ENCODE measurements around the gene POLA2.
A peak's percentile ranks its signal among the peaks of the same experiment; 100 is the strongest.

POLA2 gene

DNA sequence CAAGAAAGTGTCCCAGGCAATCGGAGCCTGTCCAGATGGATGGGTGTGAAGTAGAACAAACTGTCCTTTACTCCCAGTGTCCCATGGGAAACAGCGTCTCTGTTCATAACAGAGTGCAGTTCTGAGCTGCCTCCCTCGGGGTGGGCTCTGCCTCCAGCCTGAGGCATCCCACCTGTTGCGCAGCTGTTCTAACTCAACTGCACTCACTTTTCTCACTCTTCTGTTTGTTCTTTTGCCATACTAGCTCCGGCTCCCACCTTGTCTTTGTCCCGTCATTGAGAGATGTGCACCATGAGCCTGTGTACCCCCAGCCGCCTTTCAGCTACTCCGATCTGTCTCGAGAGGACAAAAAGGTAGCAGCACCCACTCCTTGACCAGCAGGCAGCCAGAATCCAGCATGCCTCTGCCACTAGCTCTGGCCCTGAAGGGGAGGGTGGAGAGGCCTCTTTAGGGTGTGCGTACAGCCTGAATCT, 32.2 kb downstream of the POLA2 start:
- Histone ChIP-seq H3K9me3 (ENCODE audit: control insufficient read depth in 5 of 5, low read length in 5 of 5) (peaks cover 0 to 4% (median 0%) of the 10 kb centered on the region in 5 donors), H3K9ac (ENCODE audit: low read length in 5 of 5) (peak overlapping the region in 1 of 5 donors; percentile 35), H3K27ac (ENCODE audit: low read depth, low read length) (no peak overlapping the region), H3K36me3 (ENCODE audit: control insufficient read depth in 5 of 5, insufficient read depth in 5 of 5, low read length in 5 of 5) (peaks cover 0 to 37% (median 16%) of the 10 kb centered on the region in 5 donors), H3K27me3 (ENCODE audit: control insufficient read depth in 5 of 5, insufficient read depth in 4 of 5, low read length in 5 of 5) (peaks cover 0 to 5% (median 0%) of the 10 kb centered on the region in 5 donors), H3K4me3 (ENCODE audit: low read depth in 1 of 5, low read length in 5 of 5) (no peak overlapping the region), H3K4me1 (ENCODE audit: control insufficient read depth in 5 of 5, insufficient read depth in 5 of 5, low read length in 5 of 5) (peaks cover 35 to 81% (median 79%) of the 10 kb centered on the region in 5 donors)

GRCh38 chr11:65295001-65295400, 33.2 kb downstream of the POLA2 start:
- Histone ChIP-seq H3K9ac (ENCODE audit: low read length in 5 of 5) (no peak overlapping the region), H3K27ac (ENCODE audit: low read depth, low read length) (no peak overlapping the region), H3K9me3 (ENCODE audit: control insufficient read depth in 5 of 5, low read length in 5 of 5) (peaks cover 0 to 4% (median 0%) of the 10 kb centered on the region in 5 donors), H3K4me3 (ENCODE audit: low read depth in 1 of 5, low read length in 5 of 5) (no peak overlapping the region), H3K4me1 (ENCODE audit: control insufficient read depth in 5 of 5, insufficient read depth in 5 of 5, low read length in 5 of 5) (peaks cover 35 to 78% (median 77%) of the 10 kb centered on the region in 5 donors), H3K27me3 (ENCODE audit: control insufficient read depth in 5 of 5, insufficient read depth in 4 of 5, low read length in 5 of 5) (peaks cover 0 to 5% (median 0%) of the 10 kb centered on the region in 5 donors), H3K36me3 (ENCODE audit: control insufficient read depth in 5 of 5, insufficient read depth in 5 of 5, low read length in 5 of 5) (peaks cover 0 to 42% (median 16%) of the 10 kb centered on the region in 5 donors)

GRCh38 chr11:65295571-65296341, 34.0 kb downstream of the POLA2 start:
- peak overlapping the region; percentile 95 for H3K27ac ChIP-seq (ENCODE audit: low read depth, low read length)
- H3K36me3 ChIP-seq (ENCODE audit: control insufficient read depth in 5 of 5, insufficient read depth in 5 of 5, low read length in 5 of 5), result peaks cover 0 to 42% (median 16%) of the 10 kb centered on the region in 5 donors
- H3K9me3 ChIP-seq (ENCODE audit: control insufficient read depth in 5 of 5, low read length in 5 of 5), result peaks cover 0 to 1% (median 0%) of the 10 kb centered on the region in 5 donors
- H3K9ac ChIP-seq (ENCODE audit: low read length in 5 of 5), result no peak overlapping the region
- peaks cover 30 to 73% (median 71%) of the 10 kb centered on the region in 5 donors for H3K4me1 ChIP-seq (ENCODE audit: control insufficient read depth in 5 of 5, insufficient read depth in 5 of 5, low read length in 5 of 5)
- H3K4me3 ChIP-seq (ENCODE audit: low read depth in 1 of 5, low read length in 5 of 5), result no peak overlapping the region
- H3K27me3 ChIP-seq (ENCODE audit: control insufficient read depth in 5 of 5, insufficient read depth in 4 of 5, low read length in 5 of 5), result peaks cover 0 to 2% (median 0%) of the 10 kb centered on the region in 5 donors

DNA sequence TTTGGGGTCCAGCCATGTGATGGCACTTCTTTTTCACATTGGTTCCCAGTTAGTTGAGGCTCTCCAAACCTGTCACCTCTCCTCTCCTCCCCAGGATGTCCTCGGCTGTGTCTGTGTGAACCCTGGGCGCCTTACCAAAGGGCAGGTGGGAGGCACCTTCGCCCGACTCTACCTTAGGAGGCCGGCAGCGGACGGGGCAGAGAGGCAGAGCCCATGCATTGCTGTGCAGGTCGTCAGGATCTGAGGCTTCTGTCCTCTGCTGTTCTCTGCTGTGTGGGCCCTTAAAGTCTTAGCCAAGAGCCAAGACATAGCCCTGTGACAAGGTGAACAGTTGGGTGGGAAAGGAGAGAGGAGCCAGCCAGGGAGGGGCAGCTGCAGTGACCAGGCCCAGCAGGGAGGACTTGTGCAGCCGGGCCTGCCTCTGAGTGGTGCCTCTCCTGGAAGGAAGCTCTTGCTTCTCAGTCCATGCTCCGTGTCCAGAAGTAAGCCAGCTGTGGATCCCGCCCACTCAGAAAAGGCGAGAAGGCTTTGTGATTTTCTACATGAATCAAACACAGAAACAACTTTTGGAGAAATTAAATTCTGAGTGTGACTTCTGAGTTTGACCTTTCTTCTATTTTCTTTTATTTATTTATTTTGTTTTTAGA, 35.4 kb downstream of the POLA2 start:
- Histone ChIP-seq H3K27me3 (ENCODE audit: control insufficient read depth in 5 of 5, insufficient read depth in 4 of 5, low read length in 5 of 5) (no peaks in the 10 kb centered on the region), H3K9ac (ENCODE audit: low read length in 5 of 5) (peak overlapping the region in 1 of 5 donors; percentile 26), H3K9me3 (ENCODE audit: control insufficient read depth in 5 of 5, low read length in 5 of 5) (no peaks in the 10 kb centered on the region), H3K4me3 (ENCODE audit: low read depth in 1 of 5, low read length in 5 of 5) (no peak overlapping the region), H3K27ac (ENCODE audit: low read depth, low read length) (peak overlapping the region; percentile 95), H3K4me1 (ENCODE audit: control insufficient read depth in 5 of 5, insufficient read depth in 5 of 5, low read length in 5 of 5) (peaks cover 27 to 73% (median 71%) of the 10 kb centered on the region in 5 donors), H3K36me3 (ENCODE audit: control insufficient read depth in 5 of 5, insufficient read depth in 5 of 5, low read length in 5 of 5) (peaks cover 0 to 42% (median 16%) of the 10 kb centered on the region in 5 donors)

GRCh38 chr11:65298131-65298535, 36.4 kb downstream of the POLA2 start:
- no peaks in the 10 kb centered on the region for H3K27me3 ChIP-seq (ENCODE audit: control insufficient read depth in 5 of 5, insufficient read depth in 4 of 5, low read length in 5 of 5)
- peaks cover 0 to 42% (median 16%) of the 10 kb centered on the region in 5 donors for H3K36me3 ChIP-seq (ENCODE audit: control insufficient read depth in 5 of 5, insufficient read depth in 5 of 5, low read length in 5 of 5)
- peaks cover 23 to 69% (median 67%) of the 10 kb centered on the region in 5 donors for H3K4me1 ChIP-seq (ENCODE audit: control insufficient read depth in 5 of 5, insufficient read depth in 5 of 5, low read length in 5 of 5)
- H3K27ac ChIP-seq (ENCODE audit: low read depth, low read length), result peak overlapping the region; percentile 95
- peak overlapping the region in 1 of 5 donors; percentile 6 for H3K4me3 ChIP-seq (ENCODE audit: low read depth in 1 of 5, low read length in 5 of 5)
- H3K9ac ChIP-seq (ENCODE audit: low read length in 5 of 5), result peak overlapping the region in 3 of 5 donors; percentile 39 to 44 (median 42)
- H3K9me3 ChIP-seq (ENCODE audit: control insufficient read depth in 5 of 5, low read length in 5 of 5), result no peaks in the 10 kb centered on the region

DNA sequence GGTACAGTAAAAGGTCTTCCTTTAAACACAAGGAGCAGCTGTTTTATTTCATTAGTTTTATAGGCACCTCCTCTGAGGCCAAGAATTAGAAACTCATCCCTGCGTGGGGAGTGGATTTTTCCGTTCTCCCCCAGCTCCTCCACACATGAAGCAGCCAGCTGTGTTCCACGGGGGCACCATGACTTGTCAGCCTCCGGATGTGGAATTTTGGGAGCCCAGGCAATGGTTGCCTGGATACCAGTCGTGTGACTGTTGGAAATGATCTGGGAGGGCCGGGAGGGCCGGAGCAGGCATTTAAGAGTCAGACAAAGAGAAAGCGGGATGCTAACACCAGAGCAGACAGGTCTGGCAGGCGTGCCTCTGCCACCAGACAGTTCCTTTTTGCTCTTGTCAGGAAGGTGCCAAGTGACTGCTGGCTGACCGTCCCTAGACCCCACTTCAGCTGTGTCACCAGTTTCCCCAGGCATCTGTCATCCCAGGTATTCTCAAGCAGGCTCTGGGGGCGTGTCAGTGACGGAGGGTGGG, 37.0 kb downstream of the POLA2 start:
- Histone ChIP-seq H3K9me3 (ENCODE audit: control insufficient read depth in 5 of 5, low read length in 5 of 5) (no peaks in the 10 kb centered on the region), H3K27ac (ENCODE audit: low read depth, low read length) (peak overlapping the region; percentile 95), H3K4me3 (ENCODE audit: low read depth in 1 of 5, low read length in 5 of 5) (no peak overlapping the region), H3K4me1 (ENCODE audit: control insufficient read depth in 5 of 5, insufficient read depth in 5 of 5, low read length in 5 of 5) (peaks cover 23 to 64% (median 61%) of the 10 kb centered on the region in 5 donors), H3K27me3 (ENCODE audit: control insufficient read depth in 5 of 5, insufficient read depth in 4 of 5, low read length in 5 of 5) (no peaks in the 10 kb centered on the region), H3K9ac (ENCODE audit: low read length in 5 of 5) (peak overlapping the region in 4 of 5 donors; percentile 39 to 60 (median 42)), H3K36me3 (ENCODE audit: control insufficient read depth in 5 of 5, insufficient read depth in 5 of 5, low read length in 5 of 5) (peaks cover 0 to 43% (median 19%) of the 10 kb centered on the region in 5 donors)

GRCh38 chr11:65300621-65301275, 39.0 kb downstream of the POLA2 start:
- no peak overlapping the region for H3K4me3 ChIP-seq (ENCODE audit: low read depth in 1 of 5, low read length in 5 of 5)
- no peak overlapping the region for H3K9ac ChIP-seq (ENCODE audit: low read length in 5 of 5)
- H3K27ac ChIP-seq (ENCODE audit: low read depth, low read length), result peak overlapping the region; percentile 63
- H3K4me1 ChIP-seq (ENCODE audit: control insufficient read depth in 5 of 5, insufficient read depth in 5 of 5, low read length in 5 of 5), result peaks cover 24 to 65% (median 58%) of the 10 kb centered on the region in 5 donors
- H3K27me3 ChIP-seq (ENCODE audit: control insufficient read depth in 5 of 5, insufficient read depth in 4 of 5, low read length in 5 of 5), result no peaks in the 10 kb centered on the region
- H3K9me3 ChIP-seq (ENCODE audit: control insufficient read depth in 5 of 5, low read length in 5 of 5), result no peaks in the 10 kb centered on the region
- H3K36me3 ChIP-seq (ENCODE audit: control insufficient read depth in 5 of 5, insufficient read depth in 5 of 5, low read length in 5 of 5), result peaks cover 0 to 41% (median 5%) of the 10 kb centered on the region in 5 donors

DNA sequence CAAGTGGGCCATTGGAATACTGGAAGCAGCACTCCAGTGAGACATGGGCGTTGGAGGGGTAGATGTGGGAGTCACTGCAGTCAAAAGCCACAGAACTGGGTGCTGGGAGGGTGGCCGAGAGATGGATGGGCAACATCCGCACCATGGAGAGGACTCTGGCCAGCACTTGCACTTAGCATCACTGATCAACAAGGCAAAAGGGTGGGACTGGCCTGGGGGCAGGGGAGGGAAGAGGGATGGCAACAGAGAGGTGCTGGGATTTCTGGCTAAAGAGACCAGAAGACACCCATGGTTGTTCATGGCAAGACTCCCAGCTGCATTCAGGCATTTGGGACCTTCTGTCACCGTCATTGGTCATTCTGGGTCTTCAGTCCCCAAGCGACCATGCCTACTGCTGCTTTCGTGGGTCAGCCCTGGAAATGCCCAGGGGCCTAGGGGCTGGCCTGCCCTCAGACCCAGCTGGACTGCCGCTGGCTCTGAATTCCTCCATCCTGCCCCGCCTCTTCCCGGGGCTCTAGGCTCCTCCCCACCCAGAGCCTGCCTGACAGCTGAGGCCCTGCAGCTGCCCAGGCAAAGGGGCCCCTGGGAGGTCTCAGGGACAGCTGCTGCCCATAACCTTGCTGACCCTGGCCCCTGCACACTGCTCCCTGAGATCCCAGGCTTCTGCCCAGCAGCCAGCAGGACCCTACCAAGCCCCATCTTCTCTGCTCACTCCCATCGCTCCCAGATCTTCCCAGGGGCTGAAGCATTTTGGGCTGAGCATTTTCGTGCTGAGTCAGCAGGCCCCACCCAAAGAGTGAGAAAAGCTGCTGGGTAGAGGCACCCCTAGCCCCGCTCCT, 39.9 kb downstream of the POLA2 start:
- peak overlapping the region in 3 of 5 donors; percentile 21 to 37 (median 23) for H3K4me3 ChIP-seq (ENCODE audit: low read depth in 1 of 5, low read length in 5 of 5)
- no peaks in the 10 kb centered on the region for H3K9me3 ChIP-seq (ENCODE audit: control insufficient read depth in 5 of 5, low read length in 5 of 5)
- no peaks in the 10 kb centered on the region for H3K27me3 ChIP-seq (ENCODE audit: control insufficient read depth in 5 of 5, insufficient read depth in 4 of 5, low read length in 5 of 5)
- peaks cover 0 to 37% (median 5%) of the 10 kb centered on the region in 5 donors for H3K36me3 ChIP-seq (ENCODE audit: control insufficient read depth in 5 of 5, insufficient read depth in 5 of 5, low read length in 5 of 5)
- peak overlapping the region in 4 of 5 donors; percentile 26 to 65 (median 48) for H3K9ac ChIP-seq (ENCODE audit: low read length in 5 of 5)
- peaks cover 24 to 62% (median 50%) of the 10 kb centered on the region in 5 donors for H3K4me1 ChIP-seq (ENCODE audit: control insufficient read depth in 5 of 5, insufficient read depth in 5 of 5, low read length in 5 of 5)
- peak overlapping the region; percentile 63 for H3K27ac ChIP-seq (ENCODE audit: low read depth, low read length)

DNA sequence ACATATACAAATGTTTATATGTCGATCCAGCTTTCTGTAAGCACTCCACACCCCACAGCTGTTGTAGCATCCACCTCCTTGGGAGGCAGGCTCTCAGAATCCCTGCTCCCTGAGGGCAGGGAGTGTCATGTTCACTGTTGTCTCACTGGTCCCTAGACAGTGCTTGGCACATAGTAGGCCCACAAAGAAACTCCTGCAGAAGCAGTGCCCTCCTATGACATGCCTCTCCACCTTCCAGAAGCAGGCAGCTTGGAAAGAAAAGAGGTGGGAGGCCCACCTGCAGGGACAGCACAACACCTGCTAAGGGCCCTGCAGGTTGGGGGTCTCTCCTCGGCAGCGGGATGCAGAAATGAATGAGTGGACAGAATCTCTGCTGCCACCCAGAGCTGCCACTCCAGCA, 41.8 kb downstream of the POLA2 start:
- H3K9ac ChIP-seq (ENCODE audit: low read length in 5 of 5), result no peak overlapping the region
- no peak overlapping the region for H3K27ac ChIP-seq (ENCODE audit: low read depth, low read length)
- peaks cover 0 to 26% (median 5%) of the 10 kb centered on the region in 5 donors for H3K36me3 ChIP-seq (ENCODE audit: control insufficient read depth in 5 of 5, insufficient read depth in 5 of 5, low read length in 5 of 5)
- peaks cover 22 to 57% (median 47%) of the 10 kb centered on the region in 5 donors for H3K4me1 ChIP-seq (ENCODE audit: control insufficient read depth in 5 of 5, insufficient read depth in 5 of 5, low read length in 5 of 5)
- no peaks in the 10 kb centered on the region for H3K27me3 ChIP-seq (ENCODE audit: control insufficient read depth in 5 of 5, insufficient read depth in 4 of 5, low read length in 5 of 5)
- no peak overlapping the region for H3K4me3 ChIP-seq (ENCODE audit: low read depth in 1 of 5, low read length in 5 of 5)
- no peaks in the 10 kb centered on the region for H3K9me3 ChIP-seq (ENCODE audit: control insufficient read depth in 5 of 5, low read length in 5 of 5)

Measured in subcutaneous abdominal adipose tissue (tissue), 5 donors.